ENCODE measurements around the gene TCF7.

TCF7 gene

DNA sequence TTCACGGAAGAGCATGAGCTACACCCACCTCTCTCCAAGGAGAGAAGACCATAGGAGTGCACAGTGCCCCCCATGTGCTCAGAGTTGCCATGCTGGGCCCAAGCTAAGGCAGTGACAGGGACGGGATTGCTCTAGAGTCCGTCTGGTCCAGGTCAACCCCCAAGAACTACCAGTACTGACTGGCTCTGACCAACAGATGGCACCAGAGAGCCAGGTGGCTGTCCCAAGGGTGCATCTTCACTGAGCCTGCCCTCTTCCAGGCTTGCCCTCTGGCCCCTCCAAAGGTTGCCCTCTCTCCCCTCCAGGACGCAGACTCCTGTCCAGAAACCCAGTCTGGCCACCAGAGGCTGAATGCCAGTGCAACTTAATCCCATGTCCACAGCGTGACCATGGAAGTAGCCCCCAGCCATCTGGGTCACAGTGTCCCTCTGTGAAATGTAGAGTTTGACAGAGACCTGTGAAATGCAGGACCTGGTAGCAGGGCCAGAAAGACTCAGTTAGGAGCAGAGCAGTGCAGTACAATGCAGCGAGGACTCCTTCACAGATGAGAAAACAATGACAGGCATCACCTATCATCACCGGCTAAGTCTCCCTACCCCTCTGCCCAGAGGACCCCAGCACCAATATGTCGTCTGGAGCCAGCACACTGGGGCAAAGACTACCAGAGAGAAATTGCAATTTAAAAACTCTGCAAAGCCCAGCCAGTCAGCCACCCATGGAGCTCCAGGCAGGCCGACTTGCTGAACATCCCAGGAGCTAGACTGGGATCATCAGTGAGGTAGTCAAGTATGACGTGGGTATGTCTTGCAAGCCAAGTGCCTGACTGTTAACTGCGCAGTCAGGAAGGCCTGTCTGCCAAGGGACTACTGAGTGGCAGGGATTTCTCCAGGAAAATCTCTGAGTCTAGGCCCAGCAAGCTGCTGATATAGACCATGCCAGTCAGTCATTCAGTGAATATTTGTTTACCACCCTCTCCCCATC lies 70.0 kb downstream of the TCF7 start:
- peak; percentile 43 for DNase-seq

DNA sequence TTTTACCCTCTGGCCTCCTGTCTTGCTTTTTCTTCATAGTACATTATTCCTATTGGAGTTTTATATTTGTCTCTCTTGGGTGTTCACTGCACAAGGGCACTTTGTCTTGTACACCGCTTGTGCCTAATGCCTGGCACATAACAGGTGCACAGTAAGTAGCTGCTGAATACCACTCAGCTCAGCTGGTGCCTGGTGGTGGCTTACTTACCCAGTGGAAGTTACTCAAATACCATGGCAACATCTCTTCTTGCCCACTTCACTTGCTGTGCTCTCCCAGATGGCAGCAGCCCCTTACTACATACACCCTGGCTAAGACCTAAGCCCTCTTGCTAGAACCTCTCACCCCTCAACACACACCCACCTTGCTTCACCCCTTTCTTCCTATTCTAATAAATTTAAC lies 73.6 kb downstream of the TCF7 start:
- no peak for DNase-seq

DNA sequence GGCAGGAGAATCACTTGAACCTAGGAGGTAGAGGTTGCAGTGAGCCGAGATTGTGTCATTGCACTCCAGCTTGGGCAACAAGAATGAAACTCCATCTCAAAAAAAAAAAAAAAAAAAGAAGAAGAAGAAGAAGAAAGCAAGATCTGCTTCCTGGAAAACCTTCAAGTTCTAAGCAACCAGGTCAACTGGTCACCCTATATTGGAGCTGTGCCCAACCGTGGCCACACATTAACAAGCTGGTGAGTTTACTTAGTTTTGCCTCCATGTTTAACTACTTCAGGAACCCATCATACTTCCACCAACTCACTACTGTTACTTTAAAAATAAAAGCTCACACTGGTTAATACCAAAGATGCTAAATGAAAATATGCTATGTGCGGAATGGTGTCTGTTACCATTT lies 74.5 kb downstream of the TCF7 start:
- no peak for DNase-seq

DNA sequence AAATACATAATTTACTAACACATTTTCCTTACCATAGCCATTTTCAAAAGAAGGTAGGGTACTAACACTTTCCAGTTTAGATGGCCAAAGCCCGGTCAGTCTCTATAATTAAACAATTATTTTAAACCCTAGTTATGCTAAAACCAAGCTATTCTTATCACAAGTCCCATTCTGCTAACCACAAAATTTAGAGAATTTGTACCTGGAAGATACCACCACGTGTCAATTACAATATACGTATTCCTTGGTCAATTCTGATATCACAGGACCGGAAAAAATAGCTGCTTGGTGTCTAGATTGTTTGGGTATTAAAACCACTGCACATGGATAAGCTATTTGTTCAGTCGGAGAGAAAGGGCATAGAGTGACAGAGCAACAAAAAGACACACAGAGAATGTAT lies 81.2 kb downstream of the TCF7 start:
- DNase-seq, result no peak

All from NCI-H345 (cell line).